GDM1 (cell line): ENCODE results near the gene STRIP2.
"Not testable (repeated sequence)": the region's sequence is repeated elsewhere in the genome, so short reads cannot be mapped to it uniquely, and the experiment has no call there.

Experiments used
- DNase-seq: peaks from one replicate; lab custom pipeline; 2025; lab: John Stamatoyannopoulos, UW

The STRIP2 gene

GRCh38 chr7:129456421-129456820 is 22.2 kb downstream of the STRIP2 start:
- no peak for DNase-seq

- no peak for DNase-seq
These were observed 22.9 kb downstream of the STRIP2 start for GRCh38 chr7:129457101-129457500.

GRCh38 chr7:129458171-129458570 is 23.9 kb downstream of the STRIP2 start:
- DNase-seq: no peak

- no peak for DNase-seq
These were observed 27.6 kb downstream of the STRIP2 start for GRCh38 chr7:129461809-129462208.

- no peak for DNase-seq
These were observed 28.2 kb downstream of the STRIP2 start for GRCh38 chr7:129462420-129462819.

- no peak for DNase-seq
These were observed 30.0 kb downstream of the STRIP2 start for GRCh38 chr7:129464194-129464593.

- DNase-seq: no peak
These were observed 30.8 kb downstream of the STRIP2 start for GRCh38 chr7:129465080-129465479.

- no peak for DNase-seq
These were observed 32.6 kb downstream of the STRIP2 start for GRCh38 chr7:129466796-129467195.

- DNase-seq: no peak
These were observed 33.9 kb downstream of the STRIP2 start for GRCh38 chr7:129468087-129468486.

- DNase-seq: no peak
These were observed 34.3 kb downstream of the STRIP2 start for GRCh38 chr7:129468547-129468946.

- DNase-seq: no peak
These were observed 35.7 kb downstream of the STRIP2 start for GRCh38 chr7:129469930-129470329.

- DNase-seq: no peak
These were observed 36.2 kb downstream of the STRIP2 start for GRCh38 chr7:129470411-129470810.

- DNase-seq: no peak
These were observed 37.2 kb downstream of the STRIP2 start for GRCh38 chr7:129471402-129471827.

GRCh38 chr7:129475931-129476330 is 41.7 kb downstream of the STRIP2 start:
- not testable (repeated sequence) for DNase-seq

- DNase-seq: not testable (repeated sequence)
These were observed 42.2 kb downstream of the STRIP2 start for GRCh38 chr7:129476398-129476797.

GRCh38 chr7:129479831-129480230 is 45.6 kb downstream of the STRIP2 start:
- DNase-seq: no peak

GRCh38 chr7:129480674-129481363 is 46.6 kb downstream of the STRIP2 start:
- DNase-seq: no peak

GRCh38 chr7:129481376-129481775 is 47.1 kb downstream of the STRIP2 start:
- not testable (repeated sequence) for DNase-seq

- no peak for DNase-seq
These were observed 48.5 kb downstream of the STRIP2 start for GRCh38 chr7:129482781-129483180.

- no peak for DNase-seq
These were observed 55.3 kb downstream of the STRIP2 start for GRCh38 chr7:129489491-129489890.

GRCh38 chr7:129492391-129492790 is 58.2 kb downstream of the STRIP2 start:
- no peak for DNase-seq

- no peak for DNase-seq
These were observed 59.3 kb downstream of the STRIP2 start for GRCh38 chr7:129493555-129493954.

GRCh38 chr7:129494041-129494440 is 59.8 kb downstream of the STRIP2 start:
- DNase-seq: no peak

- DNase-seq: no peak
These were observed 61.8 kb downstream of the STRIP2 start for GRCh38 chr7:129495987-129496386.
